OCI-LY7 (cell line): ENCODE results near the gene NCK2. TPM values are rescaled to one million over a fixed set of nuclear protein-coding genes. Genes with fewer than 3 reads are reported as not detected.
A peak's percentile ranks its signal among the peaks of the same experiment; 100 is the strongest.

ENCODE experiments used
- BruUV-seq: library from RNA; stranded (reverse); fragments of 400-500 nt; replicated peaks from 2 replicates; lab custom pipeline; 2021; lab: Mats Ljungman, UMichigan
- CTCF ChIA-PET: fragments of 300-600 bp; sonication (Branson Sonifier 250); formaldehyde crosslinking; loops from one replicate; lab custom pipeline; 2022; ENCODE audit warnings: antibody characterized with exemption; ENCODE audit not compliant: unreplicated experiment; lab: Charles Lee
- POLR2A ChIA-PET: fragments of 300-600 bp; sonication (Branson Sonifier 250); formaldehyde crosslinking; loops from one replicate; lab custom pipeline; 2022; ENCODE audit warnings: antibody characterized with exemption; lab: Charles Lee
- DNase-seq: peaks from one replicate; pipeline ENCODE4 v3.0.0-alpha.2; 2015; ENCODE audit warnings: low spot score
- H2AFZ ChIP-seq: fragments of 200-600 bp; sonication (generic), shearing (Covaris generic); 2 replicates; pipeline ENCODE4 v1.6.1; 2014; ENCODE audit warnings: mild to moderate bottlenecking, antibody characterized with exemption, low read length, moderate library complexity
- H3K27ac ChIP-seq: fragments of 200-600 bp; sonication (generic); 2 replicates; pipeline ENCODE4 v1.5.1; 2014; ENCODE audit warnings: mixed run types, low read depth, mild to moderate bottlenecking, moderate library complexity, low read length, inconsistent platforms; ENCODE audit not compliant: poor library complexity, severe bottlenecking
- H3K36me3 ChIP-seq: fragments of 200-600 bp; sonication (generic); 2 replicates; pipeline ENCODE4 v1.6.1; 2014; ENCODE audit warnings: mild to moderate bottlenecking, antibody characterized with exemption, low read length, moderate library complexity, mixed read lengths; ENCODE audit not compliant: insufficient read depth
- H3K4me1 ChIP-seq: fragments of 200-600 bp; sonication (generic); 2 replicates; pipeline ENCODE4 v1.5.1; 2014; ENCODE audit warnings: mild to moderate bottlenecking, low read length; ENCODE audit not compliant: insufficient read depth, poor library complexity, severe bottlenecking
- H3K4me2 ChIP-seq: fragments of 200-600 bp; sonication (generic); 2 replicates; pipeline ENCODE4 v1.6.1; 2014; ENCODE audit warnings: mild to moderate bottlenecking, low read length
- H3K4me3 ChIP-seq: fragments of 200-600 bp; sonication (generic); 2 replicates; pipeline ENCODE4 v1.5.1; 2014; ENCODE audit warnings: mild to moderate bottlenecking, low read depth, low read length; ENCODE audit not compliant: poor library complexity, severe bottlenecking
- H3K79me2 ChIP-seq: fragments of 200-600 bp; sonication (generic); 2 replicates; pipeline ENCODE4 v1.6.1; 2016; ENCODE audit warnings: low read depth, mild to moderate bottlenecking, low read length, moderate library complexity, mixed read lengths; ENCODE audit not compliant: insufficient read depth
- H3K9me2 ChIP-seq: fragments of 200-600 bp; sonication (generic); 2 replicates; pipeline ENCODE4 v1.6.1; 2016; ENCODE audit warnings: mild to moderate bottlenecking, low read length, mixed read lengths; ENCODE audit not compliant: insufficient read depth
- H3K9me3 ChIP-seq: fragments of 200-600 bp; sonication (generic); 2 replicates; pipeline ENCODE4 v1.6.1; 2014; ENCODE audit warnings: mild to moderate bottlenecking, mixed run types, low read length, mixed read lengths
- H4K20me1 ChIP-seq: fragments of 200-600 bp; sonication (generic); 2 replicates; pipeline ENCODE4 v1.6.1; 2014; ENCODE audit warnings: mild to moderate bottlenecking, antibody characterized with exemption, low read length, moderate library complexity, mixed read lengths; ENCODE audit not compliant: insufficient read depth
- EZH2phosphoT487 ChIP-seq: fragments of 200-600 bp; sonication (generic); IDR thresholded peaks from 2 replicates; pipeline ENCODE4 v1.6.1; 2018; ENCODE audit warnings: low read depth, borderline replicate concordance, mild to moderate bottlenecking, mixed run types, antibody characterized with exemption, low read length, moderate library complexity, mixed read lengths
- intact Hi-C: fragments of 100-400 bp; cut with micrococcal nuclease; formaldehyde crosslinking; loops from one replicate; pipeline ENCODE4 v1.10.0; 2022; ENCODE audit not compliant: unreplicated experiment
- total RNA-seq, 2 experiments: library from RNA; depleted of rRNA in 1 of 2; stranded (reverse); fragments of >200 nt in 1 of 2; shearing (Covaris generic) in 1 of 2; gene quantifications; 2 replicates each; pipeline ENCODE4 v1.2.3, GENCODE V29; 2014 to 2022
- TF ChIP-seq, protein P1 (sequence below): fragments of 200-600 bp; sonication (generic); conservative IDR thresholded peaks from 2 replicates; pipeline ENCODE4 v1.5.1; 2014; ENCODE audit warnings: mild to moderate bottlenecking, antibody characterized with exemption, low read length, moderate library complexity, mixed read lengths

Gene NCK2
- total RNA-seq, 2 experiments from 2014 or later = 23.4 to 34.2 TPM

GRCh38 chr2:105774781-105775337, 30.1 kb downstream of the NCK2 start:
- BruUV-seq = no TSS peak
- no peak overlapping the region for H3K4me3 ChIP-seq
- intact Hi-C loops = no loop called here
- peaks cover 7% of the 10 kb centered on the region; the same call in 1 of the 2 replicates for H3K79me2 ChIP-seq
- DNase-seq = no peak
- H3K27ac ChIP-seq = no peak overlapping the region
- no peaks in the 10 kb centered on the region for H3K36me3 ChIP-seq
- no peak overlapping the region for H2AFZ ChIP-seq
- no peaks in the 10 kb centered on the region for H4K20me1 ChIP-seq
- peaks cover 32% of the 10 kb centered on the region for H3K4me1 ChIP-seq
- POLR2A ChIA-PET = interaction anchor here (0.9 to 1.3 kb wide), 3 partner anchors 23 to 44 kb away, joined by 3 read pairs; no protein-coding TSS in a partner anchor
- TF ChIP-seq EZH2phosphoT487 = no peak
- TF ChIP-seq, protein P1, sequence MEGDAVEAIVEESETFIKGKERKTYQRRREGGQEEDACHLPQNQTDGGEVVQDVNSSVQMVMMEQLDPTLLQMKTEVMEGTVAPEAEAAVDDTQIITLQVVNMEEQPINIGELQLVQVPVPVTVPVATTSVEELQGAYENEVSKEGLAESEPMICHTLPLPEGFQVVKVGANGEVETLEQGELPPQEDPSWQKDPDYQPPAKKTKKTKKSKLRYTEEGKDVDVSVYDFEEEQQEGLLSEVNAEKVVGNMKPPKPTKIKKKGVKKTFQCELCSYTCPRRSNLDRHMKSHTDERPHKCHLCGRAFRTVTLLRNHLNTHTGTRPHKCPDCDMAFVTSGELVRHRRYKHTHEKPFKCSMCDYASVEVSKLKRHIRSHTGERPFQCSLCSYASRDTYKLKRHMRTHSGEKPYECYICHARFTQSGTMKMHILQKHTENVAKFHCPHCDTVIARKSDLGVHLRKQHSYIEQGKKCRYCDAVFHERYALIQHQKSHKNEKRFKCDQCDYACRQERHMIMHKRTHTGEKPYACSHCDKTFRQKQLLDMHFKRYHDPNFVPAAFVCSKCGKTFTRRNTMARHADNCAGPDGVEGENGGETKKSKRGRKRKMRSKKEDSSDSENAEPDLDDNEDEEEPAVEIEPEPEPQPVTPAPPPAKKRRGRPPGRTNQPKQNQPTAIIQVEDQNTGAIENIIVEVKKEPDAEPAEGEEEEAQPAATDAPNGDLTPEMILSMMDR = no peak
- CTCF ChIA-PET = no interaction called here
- no peaks in the 10 kb centered on the region for H3K9me3 ChIP-seq
- no peaks in the 10 kb centered on the region for H3K9me2 ChIP-seq
- no peak overlapping the region for H3K4me2 ChIP-seq

- Histone ChIP-seq H2AFZ (no peak overlapping the region), H3K9me3 (no peaks in the 10 kb centered on the region), H3K36me3 (no peaks in the 10 kb centered on the region), H3K9me2 (no peaks in the 10 kb centered on the region), H4K20me1 (no peaks in the 10 kb centered on the region), H3K4me1 (peaks cover 29% of the 10 kb centered on the region), H3K27ac (no peak overlapping the region), H3K79me2 (peaks cover 7% of the 10 kb centered on the region; the same call in 1 of the 2 replicates), H3K4me3 (no peak overlapping the region), H3K4me2 (peak overlapping the region; percentile 28)
- TF ChIP-seq, protein P1 = no peak
- TF ChIP-seq EZH2phosphoT487 = no peak
- DNase-seq = peak; percentile 62
- CTCF ChIA-PET = interaction anchor here (0.6 to 1.1 kb wide), 2 partner anchors 11 to 17 kb away, joined by 4 read pairs; no protein-coding TSS in a partner anchor
- POLR2A ChIA-PET = interaction anchor here (0.5 to 1.6 kb wide), 5 partner anchors 22 to 205 kb away, joined by 3 read pairs; no protein-coding TSS in a partner anchor
- intact Hi-C loops = no loop called here
- no TSS peak for BruUV-seq
These were observed 31.3 kb downstream of the NCK2 start for GRCh38 chr2:105775809-105776559.
